Epithelial cell of proximal tubule (primary cell): ENCODE results near the gene SLC12A7. TPM values are rescaled to one million over a fixed set of nuclear protein-coding genes. Genes with fewer than 3 reads are reported as not detected.
"Not testable (repeated sequence)": the region's sequence is repeated elsewhere in the genome, so short reads cannot be mapped to it uniquely, and the experiment has no call there.

Experiments used
- DNase-seq: peaks from one replicate; pipeline ENCODE4 v3.0.0-alpha.2; 2011; ENCODE audit warnings: low read depth
- H3K4me3 ChIP-seq: 2 replicates; pipeline ENCODE4 v1.5.1; 2011; ENCODE audit warnings: low read depth, mild to moderate bottlenecking, low read length
- total RNA-seq: library from RNA; depleted of rRNA; stranded (reverse); fragments of >200 nt; gene quantifications from 2 replicates; pipeline ENCODE4 v1.2.3, GENCODE V29; 2015
- TF ChIP-seq, protein P1 (sequence below): conservative IDR thresholded peaks from 2 replicates; pipeline ENCODE4 v1.5.1; 2012; ENCODE audit warnings: low read depth, mild to moderate bottlenecking, low read length

The SLC12A7 gene
- total RNA-seq, 1 donor from 2014 or later, result 32.8 TPM

DNA sequence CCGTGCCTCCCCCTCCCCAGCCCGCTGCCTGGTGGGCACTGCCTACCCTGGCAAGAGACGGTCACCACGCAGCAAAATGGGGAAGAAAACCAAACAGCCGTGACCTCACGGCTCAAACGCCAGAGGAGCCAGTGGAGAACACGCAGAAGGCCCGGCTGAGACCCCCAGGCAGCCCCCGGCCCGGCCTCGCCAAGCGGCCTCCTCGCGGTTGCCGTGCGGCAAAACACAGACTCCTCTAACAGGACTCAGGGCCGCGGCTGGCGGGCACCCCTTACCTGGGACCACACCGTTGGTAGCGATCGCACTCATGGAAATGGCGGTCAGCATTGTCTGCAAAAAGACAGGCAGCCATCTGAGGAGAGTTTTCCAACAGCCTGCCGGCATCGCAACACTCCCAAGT is 23.8 kb downstream of the SLC12A7 start:
- TF ChIP-seq, protein P1, sequence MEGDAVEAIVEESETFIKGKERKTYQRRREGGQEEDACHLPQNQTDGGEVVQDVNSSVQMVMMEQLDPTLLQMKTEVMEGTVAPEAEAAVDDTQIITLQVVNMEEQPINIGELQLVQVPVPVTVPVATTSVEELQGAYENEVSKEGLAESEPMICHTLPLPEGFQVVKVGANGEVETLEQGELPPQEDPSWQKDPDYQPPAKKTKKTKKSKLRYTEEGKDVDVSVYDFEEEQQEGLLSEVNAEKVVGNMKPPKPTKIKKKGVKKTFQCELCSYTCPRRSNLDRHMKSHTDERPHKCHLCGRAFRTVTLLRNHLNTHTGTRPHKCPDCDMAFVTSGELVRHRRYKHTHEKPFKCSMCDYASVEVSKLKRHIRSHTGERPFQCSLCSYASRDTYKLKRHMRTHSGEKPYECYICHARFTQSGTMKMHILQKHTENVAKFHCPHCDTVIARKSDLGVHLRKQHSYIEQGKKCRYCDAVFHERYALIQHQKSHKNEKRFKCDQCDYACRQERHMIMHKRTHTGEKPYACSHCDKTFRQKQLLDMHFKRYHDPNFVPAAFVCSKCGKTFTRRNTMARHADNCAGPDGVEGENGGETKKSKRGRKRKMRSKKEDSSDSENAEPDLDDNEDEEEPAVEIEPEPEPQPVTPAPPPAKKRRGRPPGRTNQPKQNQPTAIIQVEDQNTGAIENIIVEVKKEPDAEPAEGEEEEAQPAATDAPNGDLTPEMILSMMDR, result no peak
- H3K4me3 ChIP-seq, result no peak overlapping the region
- no peak for DNase-seq

DNA sequence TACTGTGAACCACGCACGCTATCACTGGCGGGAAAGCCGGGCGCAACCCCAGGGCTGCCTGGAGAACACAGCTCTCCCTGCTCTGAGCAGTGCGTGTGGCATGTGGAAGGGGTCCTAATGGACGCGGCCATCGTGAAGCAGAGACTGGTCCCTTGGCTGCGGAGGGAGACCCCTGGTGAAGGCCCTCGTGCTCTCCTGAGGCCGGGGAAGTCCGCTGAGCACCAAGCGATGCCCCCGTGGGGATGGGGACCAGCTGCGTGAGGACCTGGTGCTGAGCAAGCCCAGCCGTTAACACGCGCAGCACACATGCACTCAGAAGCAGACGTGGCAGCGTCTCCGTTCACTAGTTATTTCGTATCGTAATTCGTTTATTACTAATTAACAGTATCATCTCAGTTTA is 24.4 kb downstream of the SLC12A7 start:
- no peak overlapping the region for H3K4me3 ChIP-seq
- no peak for DNase-seq
- TF ChIP-seq, protein P1, result no peak

DNA sequence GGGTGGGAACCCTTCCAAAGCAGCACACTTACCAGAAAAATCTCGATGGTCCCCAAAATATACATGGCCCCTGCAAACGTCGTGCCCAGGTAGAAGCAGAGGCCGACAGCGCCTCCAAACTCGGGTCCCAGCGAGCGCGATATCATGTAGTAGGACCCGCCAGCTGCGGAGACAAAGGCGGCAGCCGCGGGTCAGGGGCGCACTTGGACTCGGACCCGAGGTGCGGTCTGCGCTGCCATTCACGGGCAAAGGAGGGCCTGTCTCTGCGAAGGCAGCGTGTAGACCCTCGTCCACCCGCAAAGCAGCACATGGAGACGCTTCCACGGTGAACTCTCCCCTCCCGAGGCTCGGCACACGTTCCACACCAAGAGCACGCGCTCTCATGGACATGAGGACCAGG is 25.0 kb downstream of the SLC12A7 start:
- TF ChIP-seq, protein P1, result no peak
- no peak overlapping the region for H3K4me3 ChIP-seq
- no peak for DNase-seq

DNA sequence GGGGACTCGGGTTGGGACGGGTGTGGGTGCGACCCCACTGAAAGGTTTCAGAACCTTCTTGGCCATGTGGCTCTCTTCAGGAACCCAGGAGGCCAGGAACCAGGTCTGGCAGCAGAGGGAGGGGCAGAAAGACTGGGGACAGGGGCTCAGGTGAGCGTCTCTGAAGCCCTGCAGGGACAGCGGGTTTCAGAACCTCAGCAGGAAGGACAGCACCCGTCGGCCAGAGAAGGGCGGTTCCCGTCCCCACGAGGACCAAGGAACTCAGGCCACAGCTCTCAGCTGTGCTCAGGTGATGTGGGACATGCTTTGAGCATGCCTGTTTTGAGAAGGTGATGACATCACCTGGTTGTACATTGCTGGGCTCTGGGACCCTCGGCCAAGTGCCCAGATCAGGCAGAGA is 25.7 kb downstream of the SLC12A7 start:
- no peak for DNase-seq
- TF ChIP-seq, protein P1, result no peak

DNA sequence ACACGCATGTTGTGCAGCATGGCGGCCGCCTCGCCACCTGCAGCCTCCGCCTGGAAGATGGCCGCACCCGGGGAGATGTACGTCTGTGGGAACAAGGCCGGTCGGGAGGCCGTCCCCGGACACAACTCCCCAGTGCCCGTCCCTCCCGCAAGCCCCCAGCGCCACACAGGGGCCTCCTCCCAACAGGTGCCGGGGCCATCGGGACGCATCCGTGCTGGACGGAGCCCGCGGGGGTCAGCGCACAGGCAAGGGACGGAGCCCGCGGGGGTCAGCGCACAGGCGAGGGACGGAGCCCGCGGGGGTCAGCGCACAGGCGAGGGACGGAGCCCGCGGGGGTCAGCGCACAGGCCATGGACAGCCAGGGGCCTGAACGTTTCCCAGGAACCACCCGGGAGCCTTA is 26.5 kb downstream of the SLC12A7 start:
- no peak for DNase-seq
- H3K4me3 ChIP-seq, result no peak overlapping the region
- TF ChIP-seq, protein P1, result no peak

More for the DNA sequence above, 25.7 kb downstream of the SLC12A7 start:
- H3K4me3 ChIP-seq, result no peak overlapping the region

DNA sequence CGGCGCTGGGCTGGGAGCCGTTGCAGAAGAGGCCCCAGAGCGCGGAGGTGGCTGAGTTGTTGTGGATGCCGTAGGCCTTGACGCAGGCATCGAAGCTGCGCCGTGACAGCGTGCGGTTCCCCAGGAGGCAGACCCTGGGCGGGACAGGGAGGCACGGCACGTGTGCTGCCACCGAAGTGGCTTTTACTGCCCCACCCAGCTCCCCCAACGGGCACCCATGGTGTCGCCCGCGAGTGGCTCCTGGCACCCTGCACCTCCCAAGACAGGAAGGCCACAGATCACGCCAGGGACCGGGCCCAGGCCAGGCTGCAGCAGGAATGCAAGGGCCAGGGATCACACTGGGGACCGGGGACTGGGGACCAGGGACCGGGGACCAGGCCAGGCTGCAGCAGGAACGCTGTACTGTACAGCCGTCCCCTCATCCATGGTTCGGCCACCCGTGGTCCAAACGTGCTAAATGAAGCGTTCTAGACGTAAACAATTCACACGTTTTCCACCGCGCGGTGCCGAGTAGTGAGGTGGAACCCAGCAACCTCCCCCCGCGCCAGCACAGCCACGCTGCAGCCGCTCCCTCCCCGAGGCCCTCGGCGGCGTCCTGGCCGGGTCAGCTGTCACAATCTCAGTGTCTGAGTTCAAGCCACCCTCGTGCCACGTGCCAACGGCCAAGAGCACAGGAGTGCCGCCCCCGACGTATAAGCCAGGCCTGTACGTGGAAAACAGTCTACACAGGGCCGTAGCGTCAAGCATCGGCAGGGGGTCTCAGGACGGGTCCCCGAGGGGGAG is 27.8 kb downstream of the SLC12A7 start:
- no peak overlapping the region for H3K4me3 ChIP-seq
- TF ChIP-seq, protein P1, result no peak
- DNase-seq, result no peak

DNA sequence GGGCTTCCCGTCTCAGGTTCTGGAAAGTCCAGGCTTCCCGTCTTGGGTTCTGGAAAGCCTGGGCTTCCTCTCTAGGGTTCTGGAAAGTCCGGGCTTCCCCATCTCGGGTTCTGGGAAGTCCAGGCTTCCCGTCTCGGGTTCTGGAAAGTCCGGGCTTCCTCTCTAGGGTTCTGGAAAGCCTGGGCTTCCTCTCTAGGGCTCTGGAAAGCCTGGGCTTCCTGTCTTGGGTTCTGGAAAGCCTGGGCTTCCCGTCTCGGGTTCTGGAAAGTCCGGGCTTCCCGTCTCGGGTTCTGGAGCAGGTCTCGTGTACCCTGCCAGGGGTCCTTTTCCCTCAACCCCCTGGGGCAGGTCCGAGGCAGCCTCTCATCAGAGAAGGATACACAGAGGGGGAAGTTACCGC is 28.8 kb downstream of the SLC12A7 start:
- not testable (repeated sequence) for H3K4me3 ChIP-seq

More for the DNA sequence above, 28.8 kb downstream of the SLC12A7 start:
- DNase-seq, result not testable (repeated sequence)
